COLO668 (cell line): Measurements from ENCODE around the gene TANC1.
A peak's percentile ranks its signal among the peaks of the same experiment; 100 is the strongest.

ENCODE experiments used
- DNase-seq: peaks from one replicate; lab custom pipeline; 2025; ENCODE audit not compliant: unreplicated experiment; lab: John Stamatoyannopoulos, UW

The TANC1 gene

GRCh38 chr2:159246325-159246988 lies 278.0 kb downstream of the TANC1 start:
- DNase-seq = no peak

DNA sequence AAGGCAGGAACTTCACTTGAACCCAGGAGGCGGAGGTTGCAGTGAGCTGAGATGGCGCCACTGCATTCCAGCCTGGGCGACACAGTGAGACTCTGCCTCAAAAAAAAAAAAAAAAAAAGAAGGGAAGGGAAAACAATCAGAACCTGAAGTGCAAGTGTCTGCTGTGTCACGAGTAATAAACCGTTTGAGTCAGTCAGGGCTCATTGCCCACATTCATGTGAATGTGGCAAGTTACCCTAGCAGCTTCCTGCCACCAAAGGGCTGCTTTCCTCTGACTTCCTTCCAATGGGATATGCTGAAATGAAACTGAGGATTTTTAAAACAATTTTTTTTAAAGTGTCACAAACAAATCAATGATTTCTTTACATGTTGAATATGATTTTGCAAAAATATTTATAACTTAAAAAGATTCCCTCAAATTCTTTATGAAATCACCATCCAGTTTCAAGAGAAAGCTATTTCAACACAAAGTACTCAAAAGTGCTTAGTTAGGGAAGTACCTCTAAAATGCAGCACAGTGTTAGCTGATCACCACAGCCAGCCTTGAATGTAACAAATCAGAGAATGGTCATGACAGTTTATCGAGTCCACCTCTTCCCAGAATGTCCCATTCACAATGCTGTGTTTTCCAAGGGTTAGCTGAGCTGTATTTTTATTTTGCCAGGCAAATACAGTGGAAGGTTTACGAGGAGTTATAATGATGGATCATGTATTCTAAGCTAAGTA lies 281.7 kb downstream of the TANC1 start:
- DNase-seq = peak; percentile 9

DNA sequence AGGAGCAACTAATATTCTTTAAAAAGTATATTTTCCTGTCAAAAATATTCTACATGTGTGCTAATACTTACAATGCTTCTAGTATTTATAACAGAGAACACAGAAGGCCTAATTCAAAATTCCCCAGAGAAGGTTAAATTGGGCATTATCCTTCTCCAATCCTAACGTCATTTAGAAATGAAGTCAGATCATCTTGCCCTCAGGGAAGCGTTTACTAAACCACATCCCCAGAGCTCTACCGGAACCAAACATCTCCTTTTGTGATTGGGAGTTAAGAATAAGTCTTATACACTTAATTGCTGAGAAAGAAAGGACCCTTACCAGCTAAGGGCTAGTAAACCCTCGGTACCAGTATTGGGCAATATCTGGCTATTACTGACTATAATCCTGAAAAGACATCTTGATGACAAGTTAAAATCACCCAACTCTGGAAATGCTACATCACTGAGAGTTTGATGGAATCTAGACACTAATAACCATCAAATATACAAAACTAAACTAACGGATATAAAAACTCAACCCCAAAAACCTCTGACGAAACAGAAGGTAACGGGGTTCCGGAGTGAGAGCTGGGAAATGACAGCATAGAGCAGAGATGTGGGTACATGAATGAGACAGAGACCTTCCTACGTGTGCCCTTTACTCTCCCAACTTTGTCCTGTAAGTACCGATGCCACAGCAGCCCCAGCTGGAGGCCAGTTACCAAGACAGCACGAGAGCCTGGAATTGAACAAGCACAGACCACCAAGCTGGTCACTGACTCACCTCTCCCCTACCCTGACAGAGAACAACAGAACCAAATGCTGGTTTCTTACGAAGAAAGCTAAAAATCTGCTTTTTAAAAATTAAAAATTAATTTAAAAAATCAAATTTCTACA lies 283.1 kb downstream of the TANC1 start:
- no peak for DNase-seq

GRCh38 chr2:159252905-159253304 lies 284.5 kb downstream of the TANC1 start:
- no peak for DNase-seq

DNA sequence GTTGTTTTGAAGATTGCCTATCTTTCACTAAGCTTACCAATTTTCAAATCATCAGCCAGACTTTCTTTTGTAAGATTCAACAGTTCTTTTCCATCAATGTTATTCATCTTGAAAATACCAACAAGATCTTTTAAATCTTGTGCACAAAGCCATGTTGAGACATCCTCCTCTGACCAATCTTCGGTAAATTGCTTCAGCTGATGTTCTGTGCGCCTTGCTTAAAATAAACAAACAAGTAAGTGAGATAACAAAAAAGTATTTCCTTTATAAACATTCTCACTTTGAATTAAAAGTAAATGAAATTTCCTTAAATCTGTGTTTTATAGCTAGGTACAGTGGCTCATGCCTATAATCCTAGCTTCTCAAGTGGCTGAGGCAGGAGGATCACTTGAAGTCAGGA lies 287.7 kb downstream of the TANC1 start:
- no peak for DNase-seq

GRCh38 chr2:159262226-159262625 lies 293.8 kb downstream of the TANC1 start:
- DNase-seq = no peak

GRCh38 chr2:159262904-159263303 lies 294.5 kb downstream of the TANC1 start:
- DNase-seq = no peak

GRCh38 chr2:159265171-159265576 lies 296.7 kb downstream of the TANC1 start:
- DNase-seq = no peak

- no peak for DNase-seq
These were observed 298.1 kb downstream of the TANC1 start for GRCh38 chr2:159266554-159266953.

- no peak for DNase-seq
These were observed 299.5 kb downstream of the TANC1 start for GRCh38 chr2:159267921-159268320.

DNA sequence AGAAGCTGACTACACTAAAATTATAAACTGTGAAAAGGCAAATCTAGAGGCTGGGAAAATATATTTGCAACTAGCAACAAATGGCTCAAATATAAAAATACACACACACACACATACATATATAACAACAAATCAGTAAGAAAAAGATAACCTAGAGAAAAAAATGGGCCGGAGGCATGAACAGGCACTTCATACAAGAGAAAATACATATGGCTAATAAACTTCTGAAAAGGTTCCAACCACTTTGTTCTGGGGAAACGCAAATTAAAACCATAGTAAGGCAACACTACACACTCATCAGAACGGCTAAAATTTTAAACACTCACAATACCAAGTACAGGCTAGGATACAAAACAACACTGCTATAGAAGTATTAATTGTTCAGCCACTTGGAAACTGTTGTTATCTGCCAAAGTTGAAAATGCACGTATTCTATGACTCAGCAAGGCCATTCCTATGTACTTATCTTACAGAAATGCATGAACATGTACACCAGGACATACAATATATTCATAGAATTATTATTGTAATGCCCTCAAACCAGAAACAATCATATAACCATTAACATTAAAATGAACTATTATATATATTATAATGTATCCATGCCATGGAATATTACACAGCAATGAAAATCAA lies 302.4 kb downstream of the TANC1 start:
- no peak for DNase-seq

DNA sequence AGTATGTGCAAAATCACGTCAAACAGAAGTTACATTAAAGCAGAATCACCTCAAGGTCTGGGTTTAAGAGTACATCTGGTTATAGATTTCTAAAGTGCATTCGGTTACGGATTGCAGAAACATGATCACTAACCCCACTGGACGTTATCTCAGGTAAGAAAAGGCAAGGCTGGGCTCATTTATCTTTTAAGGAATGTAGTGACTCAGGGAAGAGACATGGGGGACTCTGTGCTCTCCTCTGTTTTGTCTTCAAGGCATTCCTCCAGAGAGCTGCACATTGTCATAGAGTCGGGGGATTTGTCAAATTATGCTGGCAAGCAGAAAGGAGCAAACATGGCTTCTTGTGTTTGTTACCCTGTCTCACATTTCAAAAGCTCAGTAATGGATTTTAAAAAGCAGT lies 303.7 kb downstream of the TANC1 start:
- DNase-seq = no peak

DNA sequence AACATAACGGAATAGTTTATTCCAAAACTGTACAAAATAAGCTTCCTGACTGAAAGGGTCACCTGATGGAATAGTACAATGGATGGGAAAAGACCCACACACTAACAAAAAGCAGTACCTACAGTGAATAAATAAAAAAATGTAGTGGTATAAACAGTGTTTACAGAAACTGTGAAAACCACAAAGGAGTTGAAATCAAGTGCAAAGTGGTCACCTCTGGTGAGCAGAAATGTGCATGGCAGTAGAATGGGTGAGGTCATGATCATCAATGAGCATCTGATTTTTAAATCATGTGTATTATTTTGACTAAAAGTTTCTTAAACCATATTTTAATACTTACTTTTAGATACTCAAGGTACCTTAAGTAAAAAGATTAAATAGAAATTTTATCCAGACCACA lies 306.7 kb downstream of the TANC1 start:
- DNase-seq = no peak

DNA sequence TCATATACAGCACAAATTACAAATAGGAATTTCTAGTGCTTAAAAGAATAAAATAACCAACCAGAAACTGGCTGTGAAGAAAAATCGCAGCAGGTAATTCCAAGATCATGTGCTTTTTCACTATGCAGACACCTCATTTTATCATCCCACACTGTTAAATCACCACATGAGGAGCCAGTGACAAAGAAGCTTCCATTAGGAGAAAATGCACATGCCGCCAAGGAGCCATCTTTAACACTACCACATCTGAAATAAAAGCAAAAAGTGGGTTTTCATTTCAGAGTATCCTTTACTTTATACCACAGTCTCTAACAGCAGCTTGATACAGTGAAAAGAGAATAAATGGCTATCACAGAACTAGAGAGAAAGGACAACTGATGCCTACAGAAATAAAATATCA lies 311.3 kb downstream of the TANC1 start:
- no peak for DNase-seq

GRCh38 chr2:159281002-159281401 lies 312.6 kb downstream of the TANC1 start:
- DNase-seq = no peak
